NB4 (cell line): ENCODE measurements around the gene BLCAP.

ENCODE experiments used
- CTCF ChIP-seq: IDR thresholded peaks from one replicate; pipeline ENCODE4 v1.5.1; 2012; ENCODE audit warnings: low read depth, low read length
- MAX ChIP-seq: IDR thresholded peaks from 2 replicates; pipeline ENCODE4 v1.6.1; 2011; ENCODE audit warnings: low read depth, low read length
- MYC ChIP-seq: IDR thresholded peaks from 2 replicates; pipeline ENCODE4 v1.6.1; 2011; ENCODE audit warnings: low read depth, low read length
- POLR2A ChIP-seq: IDR thresholded peaks from 2 replicates; pipeline ENCODE4 v1.6.1; 2011; ENCODE audit warnings: mild to moderate bottlenecking; ENCODE audit not compliant: insufficient read length; ENCODE audit errors: extremely low read depth

GRCh38 chr20:37541326-37541725 lies 13.7 kb upstream of the BLCAP start:
- no peak for TF ChIP-seq CTCF
- TF ChIP-seq POLR2A: no peak
- no peak for TF ChIP-seq MYC
- no peak for TF ChIP-seq MAX
